ENCODE measurements around the gene ZC3H13.

The ZC3H13 gene

DNA sequence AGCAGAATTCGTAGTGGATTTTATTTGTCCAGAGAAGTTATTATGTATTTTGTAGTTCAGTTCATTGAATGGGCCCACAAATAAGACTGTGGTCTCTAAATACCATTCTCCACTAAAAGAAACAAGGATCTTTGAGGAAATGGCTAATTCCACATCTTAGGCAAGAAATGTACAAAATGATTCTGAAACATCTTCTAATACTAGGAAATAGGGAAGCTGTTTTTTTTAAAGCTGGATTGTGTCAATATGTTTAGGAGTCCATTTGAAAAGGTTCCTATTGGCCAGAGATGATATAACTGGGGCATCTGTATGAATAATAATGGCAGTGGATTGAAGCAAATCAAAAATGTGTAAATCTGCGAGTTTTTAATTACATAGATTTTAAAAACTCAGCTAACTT, 112.5 kb downstream of the ZC3H13 start:
- DNase-seq (ENCODE audit: low spot score) = no peak

GRCh38 chr13:45936621-45937020, 115.9 kb downstream of the ZC3H13 start:
- no peak for DNase-seq (ENCODE audit: low spot score)

DNA sequence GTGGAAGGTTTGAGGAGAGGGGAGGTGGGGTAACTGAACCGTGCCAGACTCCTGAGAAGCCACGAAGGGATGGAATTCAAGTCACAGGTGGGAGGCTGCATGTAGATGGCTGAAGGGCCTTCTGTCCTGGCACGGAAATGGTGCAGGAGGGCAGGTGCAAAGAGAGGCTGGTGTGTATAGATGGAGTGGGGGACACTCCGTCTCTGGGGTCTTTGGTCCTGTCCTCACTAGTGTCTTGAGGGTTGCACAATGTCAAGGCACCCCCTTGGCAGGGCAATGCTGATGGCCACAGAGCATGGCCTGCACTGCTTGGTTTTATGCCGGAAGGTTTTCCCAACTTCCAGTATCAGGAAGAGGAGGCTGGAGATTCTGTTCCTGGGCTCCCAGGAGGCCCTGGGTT, 118.3 kb downstream of the ZC3H13 start:
- DNase-seq (ENCODE audit: low spot score) = no peak

GRCh38 chr13:45933203-45933908, 119.2 kb downstream of the ZC3H13 start:
- DNase-seq (ENCODE audit: low spot score) = no peak

DNA sequence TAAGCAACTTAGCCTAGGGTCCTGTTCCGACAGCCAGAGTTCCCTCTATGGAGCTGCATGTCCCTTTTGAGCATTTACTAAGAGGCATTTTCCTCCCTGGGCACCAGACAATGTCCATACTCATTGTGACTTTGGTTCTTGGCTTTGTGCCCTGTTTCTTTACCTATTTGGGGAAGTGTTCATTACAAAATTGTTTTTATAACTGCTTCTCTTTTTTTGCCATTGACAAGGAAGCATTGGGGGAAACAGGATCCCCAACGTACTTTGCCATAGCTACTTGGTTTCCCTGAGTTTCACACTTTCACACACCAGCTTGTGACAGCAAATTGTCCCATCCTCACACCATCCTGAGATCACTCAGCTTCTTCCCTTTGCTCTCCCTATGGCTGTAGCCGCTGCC, 119.9 kb downstream of the ZC3H13 start:
- DNase-seq (ENCODE audit: low spot score) = no peak

DNA sequence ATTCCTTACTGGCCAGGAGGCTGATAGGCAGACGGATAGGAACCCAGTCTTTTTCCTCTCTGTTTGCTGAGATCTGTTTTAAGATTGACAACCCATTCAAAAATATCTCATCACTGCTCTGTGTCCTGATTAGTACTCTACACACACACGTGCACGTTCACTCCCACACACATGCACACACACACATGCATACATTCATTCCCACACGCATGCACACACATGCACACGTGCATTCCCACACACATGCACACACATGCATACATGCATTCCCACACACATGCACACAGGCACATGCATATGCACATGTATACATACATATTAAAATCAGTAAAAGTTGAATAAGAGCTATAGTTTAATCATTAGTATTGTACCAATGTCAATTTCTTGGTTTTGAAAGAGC, 120.4 kb downstream of the ZC3H13 start:
- no peak for DNase-seq (ENCODE audit: low spot score)

GRCh38 chr13:45931211-45931610, 121.3 kb downstream of the ZC3H13 start:
- DNase-seq (ENCODE audit: low spot score) = no peak

GRCh38 chr13:45930177-45930576, 122.4 kb downstream of the ZC3H13 start:
- DNase-seq (ENCODE audit: low spot score) = no peak

GRCh38 chr13:45928843-45929242, 123.7 kb downstream of the ZC3H13 start:
- DNase-seq (ENCODE audit: low spot score) = no peak

GRCh38 chr13:45928176-45928575, 124.4 kb downstream of the ZC3H13 start:
- no peak for DNase-seq (ENCODE audit: low spot score)

GRCh38 chr13:45926741-45927140, 125.8 kb downstream of the ZC3H13 start:
- no peak for DNase-seq (ENCODE audit: low spot score)

GRCh38 chr13:45925151-45925550, 127.4 kb downstream of the ZC3H13 start:
- DNase-seq (ENCODE audit: low spot score) = no peak

DNA sequence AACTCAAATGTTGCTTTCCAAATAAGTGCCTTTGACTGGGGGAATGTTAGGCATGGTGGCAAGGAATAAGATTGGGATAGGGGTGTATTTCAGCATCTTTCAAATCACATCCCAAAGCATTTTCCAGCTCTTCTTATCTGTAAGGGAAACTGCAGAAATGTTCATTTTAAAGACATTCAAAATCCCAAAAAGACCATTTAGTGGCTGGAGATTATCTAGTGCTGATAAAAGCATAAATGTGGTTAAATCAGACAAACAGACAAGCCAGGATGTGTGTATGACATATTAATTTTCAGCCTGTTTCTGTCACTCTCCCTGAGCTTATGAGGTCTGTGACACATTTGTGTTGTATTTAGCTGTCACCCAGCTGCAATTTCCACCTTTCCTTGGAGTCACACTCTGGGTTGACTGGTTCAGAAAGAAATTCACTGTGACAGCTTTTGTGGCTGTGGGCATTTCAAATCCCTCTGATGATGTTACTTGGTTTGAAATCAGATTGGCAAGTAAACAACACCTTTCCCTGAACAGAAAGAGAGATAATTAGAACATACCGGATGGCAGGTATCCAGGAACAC, 131.3 kb downstream of the ZC3H13 start:
- no peak for DNase-seq (ENCODE audit: low spot score)

DNA sequence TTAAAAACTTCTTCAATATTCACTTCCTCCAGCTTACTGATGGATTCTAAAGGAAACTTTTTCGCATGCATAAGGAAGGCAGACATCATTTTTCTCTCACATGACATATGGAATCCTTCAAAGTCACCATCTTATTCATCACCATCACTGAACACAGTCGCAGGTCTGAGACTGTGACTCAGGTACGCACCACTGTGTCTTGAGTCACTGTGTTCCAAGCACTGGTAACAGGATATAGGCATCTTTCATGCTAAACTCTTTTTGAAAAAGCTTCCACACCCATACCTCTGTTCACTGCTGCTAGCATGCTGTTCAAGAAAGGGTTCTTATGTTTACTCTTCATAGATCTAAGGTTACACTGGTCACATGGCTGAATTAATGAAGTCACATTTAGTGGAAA, 133.9 kb downstream of the ZC3H13 start:
- DNase-seq (ENCODE audit: low spot score) = no peak

DNA sequence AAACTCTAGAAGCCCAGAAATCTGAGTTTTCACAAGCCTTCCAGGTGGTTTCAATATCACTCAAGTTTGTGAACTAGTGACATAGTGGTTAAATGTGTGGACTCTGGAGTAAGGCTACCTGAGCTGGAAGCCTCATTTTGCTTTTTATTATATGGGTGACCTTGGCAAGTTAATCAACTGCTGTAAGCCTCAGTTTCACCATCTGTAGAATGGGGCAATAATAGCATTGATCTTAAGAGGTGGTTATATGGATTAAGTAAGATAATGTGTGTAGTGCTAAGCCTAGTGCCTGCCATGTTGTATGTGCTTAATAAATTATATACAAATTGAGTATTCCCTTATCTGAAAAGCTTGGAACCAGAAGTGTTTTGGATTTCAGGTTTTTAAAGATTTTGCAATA, 135.5 kb downstream of the ZC3H13 start:
- DNase-seq (ENCODE audit: low spot score) = no peak

DNA sequence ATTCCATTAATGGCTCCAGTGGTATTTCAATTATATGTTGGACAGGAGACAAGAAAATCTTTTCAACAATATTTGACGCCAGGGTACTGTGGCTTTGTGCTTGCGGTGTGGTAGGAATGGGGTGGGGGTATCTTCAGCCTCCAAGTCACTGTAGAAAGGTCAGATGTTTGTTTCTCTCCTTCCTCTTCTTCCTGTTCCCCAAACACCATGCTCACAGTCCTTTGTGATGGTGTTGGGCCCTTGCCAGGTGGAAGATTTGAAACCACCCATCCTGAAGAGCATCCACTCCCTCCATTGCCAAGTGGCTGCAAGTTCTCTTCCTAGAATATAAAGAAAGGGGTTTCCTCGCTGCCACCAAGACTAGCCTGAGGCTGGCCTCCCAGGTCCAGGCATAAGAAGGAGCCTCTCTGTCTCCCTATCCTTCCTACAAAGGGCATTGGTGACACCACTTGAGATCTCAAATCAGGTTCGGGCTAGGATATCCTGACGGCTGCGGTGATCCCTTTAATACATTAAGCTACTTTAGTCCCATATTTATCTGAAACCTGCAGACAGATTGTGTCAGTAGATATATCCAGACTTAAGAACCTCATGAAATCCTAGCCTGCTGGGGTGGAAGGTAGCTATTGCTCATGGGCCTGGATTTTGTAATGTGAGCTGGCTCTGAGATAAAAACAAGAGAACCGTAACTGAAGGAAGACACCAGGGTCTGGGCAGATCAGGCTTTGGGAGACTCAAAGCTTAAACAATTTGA, 136.7 kb downstream of the ZC3H13 start:
- DNase-seq (ENCODE audit: low spot score) = no peak

- no peak for DNase-seq (ENCODE audit: low spot score)
These were observed 142.9 kb downstream of the ZC3H13 start for GRCh38 chr13:45909673-45910072.

DNA sequence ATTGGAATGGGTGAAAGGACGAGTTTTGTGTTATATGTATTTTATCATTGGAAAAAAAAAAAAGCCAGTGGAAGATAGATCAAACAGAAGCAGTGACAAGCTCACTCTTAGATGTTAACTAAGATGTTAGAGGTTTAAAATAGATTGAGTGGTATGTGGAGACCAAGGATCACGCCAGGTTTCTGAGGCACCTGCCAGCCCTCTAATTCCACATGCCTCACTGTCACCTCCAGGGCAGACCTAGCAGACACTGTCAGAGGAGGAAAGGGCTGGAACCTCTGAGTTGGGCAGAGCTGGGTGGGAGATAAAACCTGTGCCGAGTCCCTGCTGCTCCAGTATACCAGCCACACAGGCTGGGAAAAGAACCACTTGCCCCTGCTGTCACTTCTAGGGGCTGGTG, 143.5 kb downstream of the ZC3H13 start:
- DNase-seq (ENCODE audit: low spot score) = no peak

- no peak for DNase-seq (ENCODE audit: low spot score)
These were observed 145.0 kb downstream of the ZC3H13 start for GRCh38 chr13:45907503-45907902.
